Right kidney (tissue), 1 donor: ENCODE measurements around the gene JAKMIP2.

ENCODE experiments used
- DNase-seq: peaks from one replicate; pipeline ENCODE4 v3.0.0-alpha.2; 2016

Gene JAKMIP2

DNA sequence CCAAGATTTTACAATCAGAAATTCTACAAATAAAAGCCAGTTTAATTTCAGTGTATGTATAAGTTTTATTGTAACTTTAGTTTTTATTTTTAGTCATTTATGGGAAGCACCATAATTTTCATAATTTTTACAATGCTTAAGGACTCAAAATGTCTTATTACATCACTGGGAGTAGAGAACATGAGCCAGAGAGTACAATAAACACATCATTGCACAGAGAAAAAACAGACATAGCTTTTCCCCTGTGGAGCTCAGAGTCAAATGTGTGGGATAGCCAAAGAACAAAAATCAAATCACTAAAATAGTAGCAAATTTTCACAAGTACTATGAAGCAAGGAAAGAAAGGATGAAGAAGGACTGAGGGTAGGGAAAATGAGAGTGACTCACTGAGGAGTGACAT, 5.5 kb upstream of the JAKMIP2 start:
- no peak for DNase-seq

- DNase-seq, result no peak
These were observed 3.6 kb upstream of the JAKMIP2 start for GRCh38 chr5:147786142-147786541.

- DNase-seq, result no peak
These were observed 1.8 kb upstream of the JAKMIP2 start for GRCh38 chr5:147784146-147784987.

DNA sequence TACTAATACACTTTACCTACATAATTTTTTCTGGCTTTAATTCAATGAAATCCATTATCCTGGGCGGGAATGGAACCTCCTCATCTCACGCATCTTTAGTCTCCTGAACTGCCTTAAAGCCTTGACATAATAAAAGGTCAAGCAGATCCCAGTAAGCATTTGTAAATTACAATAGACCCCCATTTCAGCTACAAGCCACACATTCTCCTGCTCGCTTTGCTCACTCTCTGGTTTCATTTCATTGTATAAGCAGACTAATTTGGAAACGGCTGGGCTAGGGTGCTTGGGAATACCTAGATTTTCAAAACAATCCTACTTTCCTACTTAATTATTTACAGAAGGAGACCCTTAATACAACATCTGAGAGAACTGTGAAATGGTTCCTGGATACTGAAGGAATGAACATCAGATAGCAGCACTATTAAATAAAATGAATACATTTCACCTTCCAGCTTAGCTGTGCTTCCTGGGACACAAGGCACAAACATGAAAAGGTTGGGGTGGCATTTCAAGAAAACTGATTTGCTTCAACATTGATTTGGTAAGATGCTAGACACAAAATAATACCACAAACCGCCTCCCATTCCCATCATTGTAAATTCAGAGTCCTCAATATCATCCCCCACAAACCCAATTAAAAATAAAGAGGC, 1.5 kb downstream of the JAKMIP2 start:
- DNase-seq, result no peak

GRCh38 chr5:147779694-147780093, 2.8 kb downstream of the JAKMIP2 start:
- no peak for DNase-seq

- no peak for DNase-seq
These were observed 5.5 kb downstream of the JAKMIP2 start for GRCh38 chr5:147776989-147777388.

GRCh38 chr5:147773587-147773986, 8.9 kb downstream of the JAKMIP2 start:
- DNase-seq, result no peak

DNA sequence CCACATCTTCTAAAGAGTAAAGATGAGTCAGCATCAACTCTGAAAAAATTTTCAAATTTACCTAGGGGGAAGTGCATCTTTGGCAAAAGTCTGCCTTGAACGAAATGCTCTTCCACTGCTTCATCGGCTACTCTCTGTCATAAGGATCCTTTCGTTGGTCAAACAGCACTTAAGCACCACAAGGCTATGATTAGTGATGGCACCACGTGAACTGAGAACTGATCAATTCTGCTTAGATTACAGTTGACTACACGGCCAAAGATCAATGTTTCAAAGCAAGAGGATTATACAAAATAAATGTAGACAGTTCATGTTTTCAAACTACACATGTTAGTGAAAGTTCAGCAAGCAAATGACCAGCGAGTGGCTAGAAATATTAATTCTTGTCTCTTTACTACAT, 9.4 kb downstream of the JAKMIP2 start:
- DNase-seq, result no peak

- DNase-seq, result no peak
These were observed 15.5 kb downstream of the JAKMIP2 start for GRCh38 chr5:147767048-147767447.

- DNase-seq, result no peak
These were observed 18.6 kb downstream of the JAKMIP2 start for GRCh38 chr5:147763791-147764525.

DNA sequence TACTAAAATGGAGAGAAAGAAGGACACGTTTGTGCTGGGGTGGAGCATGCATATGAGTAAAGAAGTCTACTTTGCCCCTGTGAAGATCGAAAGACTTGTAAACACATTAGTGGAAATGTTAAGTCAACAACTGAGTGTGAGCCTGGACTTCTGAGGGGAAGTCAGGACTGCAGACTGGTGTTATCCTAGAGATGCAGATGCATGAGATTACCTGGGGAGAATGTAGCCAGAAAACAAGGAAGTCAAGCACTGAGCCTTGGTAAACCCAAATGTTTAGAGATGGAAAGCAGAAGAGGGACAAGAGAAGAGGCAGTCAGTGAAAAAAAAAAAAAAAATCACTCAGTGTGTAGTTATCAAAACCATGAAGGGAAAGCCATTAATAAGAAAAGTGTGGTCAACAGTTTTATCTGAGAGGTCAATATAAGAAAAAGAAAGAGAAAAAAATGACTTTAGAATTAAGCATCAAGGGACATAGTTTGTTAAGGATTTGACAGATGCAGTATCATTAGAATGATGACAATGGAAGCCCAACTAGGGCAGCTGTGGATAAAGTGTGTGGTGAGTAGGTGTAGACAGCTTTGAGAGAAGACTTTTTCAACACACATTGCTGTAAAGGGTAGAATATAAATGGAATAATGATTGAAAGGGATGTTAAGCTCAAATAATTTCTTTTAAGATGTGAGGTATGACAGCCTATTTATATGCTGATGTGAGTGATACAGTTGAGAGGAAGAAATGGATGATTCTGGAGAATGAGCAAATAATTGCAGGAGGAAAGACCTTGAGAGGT, 22.2 kb downstream of the JAKMIP2 start:
- no peak for DNase-seq

DNA sequence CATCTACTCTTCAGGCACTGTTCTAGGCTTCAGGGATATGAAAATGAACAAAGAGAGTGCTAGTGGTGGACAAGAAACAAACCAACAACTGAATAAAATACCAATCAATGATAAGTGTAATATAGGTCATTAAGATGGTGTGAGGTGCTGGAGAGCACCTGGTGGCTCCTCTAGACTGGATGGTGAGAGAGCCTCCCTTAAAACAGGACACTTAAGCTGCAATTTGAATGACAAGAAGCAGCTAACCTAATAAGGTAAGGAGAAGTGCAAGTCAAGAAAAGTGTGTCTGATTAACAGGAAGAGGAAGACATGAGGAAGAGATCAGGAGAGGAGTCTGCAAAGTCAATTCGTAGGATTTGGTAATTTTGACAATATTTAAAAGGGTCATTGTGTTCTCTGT, 23.1 kb downstream of the JAKMIP2 start:
- no peak for DNase-seq

- DNase-seq, result no peak
These were observed 26.0 kb downstream of the JAKMIP2 start for GRCh38 chr5:147756566-147756965.

DNA sequence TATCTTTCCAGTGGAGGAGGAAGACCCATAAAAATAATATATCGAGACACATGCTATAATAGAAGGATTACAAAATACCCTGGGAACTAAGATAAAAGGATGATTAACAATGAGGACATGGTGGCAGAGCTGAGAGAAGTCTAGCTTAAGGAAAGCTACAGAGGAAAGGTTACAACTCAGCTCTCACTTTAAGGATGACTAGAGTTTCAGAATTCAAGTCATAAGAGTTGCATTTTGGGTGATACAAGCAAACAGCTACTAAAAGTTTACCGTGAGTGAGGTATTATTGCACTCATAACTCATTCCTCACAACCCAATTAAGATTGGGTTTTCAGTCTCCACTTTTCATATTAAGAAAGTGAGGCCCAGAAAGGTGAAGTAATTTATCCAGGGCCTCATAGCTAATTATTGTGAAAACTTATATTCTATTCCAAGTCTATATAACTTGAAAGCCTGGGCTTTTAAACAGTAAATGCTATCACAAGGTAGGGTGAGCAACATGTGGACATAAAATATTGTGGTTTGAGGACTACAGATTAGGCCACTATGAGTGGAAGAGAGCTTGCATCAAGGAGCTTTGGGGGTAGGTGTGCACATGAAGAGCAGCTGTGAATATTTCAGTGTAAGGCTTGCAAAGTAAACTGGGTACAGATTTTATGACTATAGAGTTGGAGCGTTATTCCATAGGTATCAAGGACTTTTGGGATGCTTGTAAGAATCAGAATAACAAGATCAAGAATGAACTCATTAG, 28.0 kb downstream of the JAKMIP2 start:
- no peak for DNase-seq

- DNase-seq, result no peak
These were observed 28.8 kb downstream of the JAKMIP2 start for GRCh38 chr5:147753765-147754164.

- no peak for DNase-seq
These were observed 29.8 kb downstream of the JAKMIP2 start for GRCh38 chr5:147752666-147753290.

- DNase-seq, result no peak
These were observed 30.5 kb downstream of the JAKMIP2 start for GRCh38 chr5:147752033-147752432.

- DNase-seq, result no peak
These were observed 31.2 kb downstream of the JAKMIP2 start for GRCh38 chr5:147751156-147751830.

DNA sequence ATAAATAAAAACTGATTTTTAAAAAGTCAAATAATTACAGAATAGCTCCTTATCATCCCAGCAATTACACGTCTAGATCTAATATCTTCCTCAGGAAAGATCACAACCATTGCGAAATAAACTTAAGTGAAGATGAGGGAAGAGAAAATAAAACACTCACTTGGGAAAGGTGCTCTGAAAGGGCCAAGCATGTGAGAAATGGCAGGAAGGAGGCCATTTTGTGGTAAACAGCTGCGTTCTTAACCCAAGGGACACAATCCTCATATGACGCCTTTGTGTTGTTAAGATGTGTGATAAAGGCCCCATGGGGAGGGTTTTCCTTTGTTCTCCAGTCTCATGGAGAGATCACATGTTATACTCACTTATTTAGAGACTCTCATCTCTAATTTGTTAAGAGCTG, 32.5 kb downstream of the JAKMIP2 start:
- DNase-seq, result no peak

- DNase-seq, result no peak
These were observed 33.9 kb downstream of the JAKMIP2 start for GRCh38 chr5:147748590-147748989.

DNA sequence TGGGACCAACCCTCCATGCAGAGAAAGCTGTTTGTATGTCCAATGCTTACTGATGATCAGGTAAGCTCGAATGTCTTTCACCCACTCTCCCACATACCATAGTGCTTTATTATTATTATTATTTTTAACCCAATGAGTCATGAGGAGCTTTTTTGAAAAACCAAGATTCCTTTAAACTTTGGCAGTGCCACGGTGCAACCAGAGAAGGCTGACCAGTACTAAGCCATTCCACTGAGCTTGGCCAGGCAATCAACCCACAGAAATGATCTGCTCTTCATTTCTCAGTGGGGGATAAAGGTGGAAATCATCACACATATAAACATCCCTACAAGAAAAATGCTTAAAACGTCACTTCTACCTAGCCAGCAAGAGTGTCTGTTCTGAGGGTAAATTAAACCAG, 35.5 kb downstream of the JAKMIP2 start:
- DNase-seq, result no peak
